ENCODE measurements around the gene UGT1A5.

DNA sequence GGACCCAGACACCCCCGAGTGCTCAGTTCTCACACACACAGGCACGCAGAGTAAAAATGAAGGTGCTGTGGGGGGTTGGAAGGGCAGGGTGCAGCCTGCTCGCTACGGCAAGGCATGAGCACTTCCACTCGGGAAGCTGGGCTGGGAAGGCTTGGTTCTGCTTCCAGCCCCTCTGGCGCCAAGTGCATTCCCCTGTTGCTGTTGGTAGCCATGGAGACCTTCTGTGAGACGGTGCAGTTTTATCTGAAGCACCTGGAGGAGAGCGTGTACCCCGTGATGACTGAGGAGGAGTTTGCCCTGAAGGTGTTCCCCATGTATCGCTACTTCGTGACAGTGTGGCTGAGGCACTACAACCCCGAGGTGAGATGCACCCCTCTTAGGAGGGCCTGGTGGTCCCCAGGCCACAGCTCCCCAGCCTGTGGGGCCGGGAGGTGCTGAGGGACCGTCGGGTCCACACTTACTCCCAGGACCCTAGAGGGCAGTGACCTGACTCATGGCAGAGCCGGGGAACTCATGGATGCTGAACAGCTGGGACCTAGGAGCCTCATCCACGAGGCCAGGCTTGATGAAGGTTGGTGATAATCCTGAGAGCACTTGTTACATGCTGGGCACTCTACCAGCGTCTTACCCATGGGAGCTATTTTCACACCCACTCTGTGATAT lies 80.9 kb downstream of the UGT1A5 start:
- TF ChIP-seq CTCF (conservative IDR thresholded peaks at IDR 0.05; ENCODE audit: low read depth in 2 of 2): no peak
- no peak for TF ChIP-seq EZH2 (IDR thresholded peaks at IDR 0.05; ENCODE audit: low read depth, unreplicated experiment)
- no peak for TF ChIP-seq POLR2AphosphoS5 (IDR thresholded peaks at IDR 0.05; ENCODE audit: low read depth)

Data from GM23338 (cell line).